CD4-positive, alpha-beta T cell treated with Interleukin-12 subunit alpha and Interleukin-12 subunit beta, for 1 hour (primary cell): ENCODE results near the gene MAT2A.
"Not testable (repeated sequence)": the region's sequence is repeated elsewhere in the genome, so short reads cannot be mapped to it uniquely, and the experiment has no call there.

ENCODE experiments used
- DNase-seq: peaks from one replicate; pipeline ENCODE4 v3.0.0-alpha.2; 2020

MAT2A gene

DNA sequence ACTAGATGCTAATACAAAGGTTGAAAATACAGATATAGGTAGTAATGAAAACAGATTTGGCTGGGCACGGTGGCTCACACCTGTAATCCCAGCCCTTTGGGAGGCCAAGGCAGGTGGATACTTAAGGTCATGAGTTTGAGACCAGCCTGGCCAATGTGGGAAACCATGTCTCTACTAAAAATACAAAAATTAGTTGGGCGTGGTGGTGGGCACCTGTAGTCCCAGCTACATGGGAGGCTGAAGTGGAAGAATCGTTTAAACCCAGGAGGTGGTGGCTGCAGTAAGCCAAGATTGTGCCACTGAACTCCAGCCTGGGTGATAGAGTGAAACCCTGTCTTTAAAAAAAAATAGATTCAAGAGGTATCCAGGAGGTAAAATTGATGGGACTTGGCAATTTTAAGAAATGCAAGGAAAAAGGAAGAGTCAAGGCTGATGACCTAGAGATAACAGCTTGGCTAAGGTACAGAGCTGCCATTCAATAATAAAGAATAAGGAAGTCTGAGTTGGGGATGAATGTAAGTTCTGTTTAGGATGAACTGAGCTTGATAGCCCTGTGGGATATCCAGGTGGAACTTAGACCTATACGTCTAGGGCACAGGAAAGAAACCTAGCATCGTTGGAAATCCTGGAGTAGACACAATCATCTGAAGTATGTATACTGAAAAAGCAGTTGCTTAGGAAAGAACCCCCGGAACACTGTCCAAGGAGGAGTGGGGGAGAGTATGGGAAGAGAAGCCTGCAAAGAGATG lies 9.1 kb downstream of the MAT2A start:
- DNase-seq = no peak

DNA sequence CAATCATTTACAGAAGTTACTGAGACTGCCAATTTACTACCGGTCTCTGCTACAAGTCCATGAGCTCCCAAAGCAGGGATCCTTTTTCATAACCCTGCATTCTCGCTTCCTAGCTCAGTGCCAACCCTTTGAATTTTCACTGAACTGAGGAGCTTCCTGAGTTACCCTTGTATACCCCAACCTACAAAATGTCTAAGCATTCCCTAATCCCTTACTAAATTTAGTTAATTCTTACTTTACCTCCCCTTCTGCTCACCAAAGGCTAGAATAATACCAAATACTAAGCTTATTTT lies 9.6 kb downstream of the MAT2A start:
- DNase-seq = no peak

DNA sequence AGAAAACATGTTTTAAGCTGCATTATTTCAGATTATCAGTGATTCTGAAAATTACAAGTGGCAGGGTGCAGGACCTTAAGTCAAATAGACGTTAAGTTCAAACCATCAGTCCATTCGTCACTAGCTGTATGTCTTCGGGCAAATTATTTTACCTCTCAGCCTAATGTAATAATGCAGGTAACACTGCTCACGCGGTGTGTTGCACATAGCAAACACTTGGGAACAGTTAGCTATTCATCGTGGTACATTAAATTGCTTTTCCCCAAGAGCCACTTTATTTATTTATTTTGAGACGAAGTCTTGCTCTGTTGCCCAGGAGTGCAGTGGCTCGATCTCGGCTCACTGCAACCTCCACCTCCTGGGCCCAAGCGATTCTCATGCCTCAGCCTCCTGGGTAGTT lies 10.1 kb downstream of the MAT2A start:
- no peak for DNase-seq

DNA sequence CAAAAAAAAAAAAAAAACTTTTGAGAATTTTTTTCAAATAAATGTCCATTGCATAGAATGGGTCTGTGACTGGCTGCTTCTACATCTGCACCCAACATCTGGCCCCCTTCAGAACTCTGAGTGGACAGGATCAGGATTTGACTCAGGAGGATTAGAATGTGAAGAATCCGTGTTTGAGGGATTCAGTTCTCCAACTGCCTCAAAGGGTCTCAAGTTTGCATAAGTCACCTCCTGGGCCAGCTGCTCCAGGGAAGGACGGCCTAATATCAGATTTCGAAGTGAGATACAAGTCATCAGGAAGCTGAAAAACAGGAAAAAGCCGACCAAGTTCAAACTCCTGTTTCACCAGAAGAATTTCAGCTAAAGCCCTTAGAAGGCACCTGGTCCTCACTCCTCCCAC lies 10.9 kb downstream of the MAT2A start:
- no peak for DNase-seq

DNA sequence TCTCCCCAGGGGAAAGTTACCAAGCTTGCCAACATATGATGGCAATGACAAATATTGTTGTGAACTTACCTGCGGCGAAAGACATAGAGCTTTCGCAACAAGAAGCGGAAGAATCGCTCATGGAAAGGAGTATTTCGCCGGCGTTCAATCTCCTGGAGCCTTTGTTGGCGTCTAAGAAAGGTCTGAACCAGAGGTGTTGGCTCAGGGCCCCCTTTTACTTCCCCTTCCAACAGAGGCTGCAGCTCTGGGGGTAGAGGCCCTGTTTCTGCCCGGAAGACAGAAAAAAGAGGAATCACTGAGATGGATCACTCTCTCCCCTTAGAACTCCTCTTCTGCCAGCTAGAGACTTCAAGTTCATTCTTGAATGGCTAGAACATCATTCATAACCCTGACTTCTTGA lies 11.5 kb downstream of the MAT2A start:
- no peak for DNase-seq

DNA sequence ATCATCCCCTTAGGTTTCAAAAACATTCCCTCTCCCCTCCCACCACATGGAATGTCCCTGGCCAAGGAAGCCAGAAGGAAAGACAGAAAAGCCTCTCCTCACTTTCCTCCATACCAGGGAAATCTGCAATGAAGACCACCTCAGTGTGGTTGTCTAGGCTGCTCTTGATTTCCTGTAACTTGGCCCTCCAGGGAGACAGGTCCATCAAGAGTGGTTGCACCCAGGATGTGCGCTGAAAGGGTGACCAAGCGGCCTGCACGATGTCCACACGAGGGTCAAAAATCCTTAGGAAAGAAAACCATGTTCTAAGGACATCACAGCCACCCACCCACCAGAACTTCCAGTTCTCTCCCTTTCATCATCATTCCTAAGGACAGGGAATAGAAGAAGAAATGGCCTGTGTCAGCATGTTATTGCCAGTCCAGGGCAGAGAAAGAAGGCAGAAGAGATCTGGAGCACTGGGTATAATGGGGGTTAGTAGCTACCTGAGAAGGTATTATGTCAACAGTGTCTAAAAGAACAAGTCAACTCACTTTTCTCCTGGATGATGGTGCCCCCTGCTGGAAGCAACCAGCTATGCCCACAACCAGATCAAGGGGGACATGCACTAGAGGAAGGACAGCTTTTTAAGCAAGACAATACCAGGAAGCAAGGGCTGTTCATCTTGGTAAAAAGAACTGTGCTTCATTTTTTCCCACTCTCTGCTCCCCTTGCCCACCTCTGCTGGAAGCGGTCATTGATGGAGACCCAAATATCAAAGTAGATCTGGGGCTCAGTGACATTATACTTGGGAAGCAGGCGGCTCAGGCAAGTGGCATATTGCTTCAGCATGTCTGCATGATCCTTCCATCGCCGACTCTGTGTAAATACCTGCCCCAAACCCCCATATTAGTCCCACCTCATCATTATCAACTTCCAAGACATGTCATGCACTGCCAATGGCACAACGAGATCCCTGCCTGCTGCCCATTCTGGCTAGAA lies 13.0 kb downstream of the MAT2A start:
- peak; percentile 91 for DNase-seq

DNA sequence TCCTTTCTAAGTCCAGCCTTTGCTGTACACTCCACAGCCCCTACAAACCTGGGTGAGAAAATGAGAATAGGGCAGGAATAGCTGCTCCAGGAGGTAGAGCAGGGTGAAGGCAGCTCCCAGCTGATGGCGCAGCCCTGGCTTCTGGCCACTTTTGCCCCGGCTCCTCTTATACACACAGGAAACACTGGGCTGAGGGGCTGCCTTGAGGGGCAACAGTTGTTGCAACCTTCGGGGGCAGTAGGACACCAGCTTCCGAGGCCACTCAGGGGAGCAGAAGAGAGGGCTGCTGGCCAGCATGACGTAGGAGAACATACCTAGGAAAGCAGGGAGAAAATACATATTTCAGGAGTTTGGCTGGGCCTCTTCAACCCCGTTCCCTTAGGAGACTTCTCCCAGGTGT lies 14.2 kb downstream of the MAT2A start:
- no peak for DNase-seq

DNA sequence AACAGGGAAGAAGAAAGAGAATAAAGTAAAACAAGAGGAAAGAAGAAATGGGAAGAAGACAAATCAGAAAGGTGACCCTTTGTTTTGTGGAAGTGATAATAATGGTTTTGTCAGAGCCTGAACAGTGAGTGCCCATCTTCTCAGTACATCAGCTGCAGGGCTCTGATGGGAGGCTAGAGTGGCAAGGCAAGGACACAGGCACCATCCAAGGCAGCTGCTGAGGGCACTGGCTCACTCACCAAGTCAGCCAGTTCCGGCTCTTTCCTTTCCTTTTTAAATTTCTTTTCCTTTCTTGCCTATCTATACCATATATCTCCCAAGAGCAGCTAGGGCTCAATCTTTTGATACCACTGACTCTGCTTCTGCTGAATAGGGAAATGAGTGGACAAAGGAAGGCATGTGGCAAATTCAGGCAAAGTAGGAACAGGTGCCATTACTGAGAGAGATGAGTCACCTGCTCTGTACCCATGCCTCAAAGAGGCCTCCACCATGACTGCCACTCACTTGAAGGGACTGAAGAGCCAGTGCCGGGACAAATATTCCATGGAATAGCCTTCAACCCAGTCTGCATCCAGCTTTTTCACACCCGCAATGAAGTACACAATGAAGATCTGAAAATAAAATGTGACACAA lies 16.1 kb downstream of the MAT2A start:
- no peak for DNase-seq

DNA sequence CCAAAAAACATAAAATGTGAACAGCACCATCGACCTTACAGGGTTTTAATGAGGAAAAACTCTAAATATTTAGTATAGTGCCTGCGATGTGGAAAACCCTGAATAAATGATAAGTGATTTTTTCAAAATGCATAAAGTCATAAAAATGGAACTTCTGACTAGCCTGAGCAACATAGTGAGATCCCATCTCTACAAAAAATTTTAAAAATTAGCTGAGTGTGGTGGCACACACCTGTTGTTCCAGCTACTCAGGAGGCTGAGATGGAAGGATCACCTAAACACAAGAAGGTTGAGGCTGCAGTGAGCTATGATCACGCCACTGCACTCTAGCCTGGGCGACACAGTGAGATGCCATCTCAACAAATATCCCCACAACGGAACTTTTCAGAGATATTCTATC lies 18.2 kb downstream of the MAT2A start:
- DNase-seq = no peak

DNA sequence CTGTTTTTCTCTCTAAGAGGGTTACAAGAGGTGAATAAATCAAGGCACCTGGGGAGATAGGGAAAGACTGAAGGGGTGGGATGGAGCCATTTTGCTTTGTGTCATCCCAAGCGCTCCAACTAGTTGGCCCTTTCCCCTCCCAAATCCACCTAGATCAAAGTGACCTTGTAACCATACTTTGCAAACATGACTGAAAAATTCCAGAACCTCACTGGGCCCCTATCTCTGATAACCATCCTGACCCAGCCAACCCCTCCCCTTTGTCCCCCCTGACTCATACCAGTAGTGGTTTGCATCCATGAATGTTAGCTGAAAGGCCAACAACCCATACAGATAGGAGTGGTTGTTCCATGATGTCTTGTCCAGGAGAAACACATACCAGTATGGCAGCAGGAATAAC lies 19.2 kb downstream of the MAT2A start:
- no peak for DNase-seq

DNA sequence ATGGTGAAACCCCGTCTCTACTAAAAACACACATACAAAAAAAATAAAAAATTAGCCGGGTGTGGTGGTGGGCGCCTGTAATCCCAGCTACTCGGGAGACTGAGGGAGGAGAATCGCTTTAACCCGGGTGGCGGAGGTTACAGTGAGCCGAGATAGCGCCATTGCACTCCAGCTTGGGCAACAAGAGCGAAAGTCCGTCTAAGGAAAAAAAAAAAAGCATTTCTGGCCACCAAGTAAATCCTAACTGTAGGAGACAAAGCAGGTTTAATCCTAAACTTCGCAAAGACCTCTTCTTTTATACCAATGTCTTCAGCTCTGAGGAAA lies 21.4 kb downstream of the MAT2A start:
- not testable (repeated sequence) for DNase-seq

DNA sequence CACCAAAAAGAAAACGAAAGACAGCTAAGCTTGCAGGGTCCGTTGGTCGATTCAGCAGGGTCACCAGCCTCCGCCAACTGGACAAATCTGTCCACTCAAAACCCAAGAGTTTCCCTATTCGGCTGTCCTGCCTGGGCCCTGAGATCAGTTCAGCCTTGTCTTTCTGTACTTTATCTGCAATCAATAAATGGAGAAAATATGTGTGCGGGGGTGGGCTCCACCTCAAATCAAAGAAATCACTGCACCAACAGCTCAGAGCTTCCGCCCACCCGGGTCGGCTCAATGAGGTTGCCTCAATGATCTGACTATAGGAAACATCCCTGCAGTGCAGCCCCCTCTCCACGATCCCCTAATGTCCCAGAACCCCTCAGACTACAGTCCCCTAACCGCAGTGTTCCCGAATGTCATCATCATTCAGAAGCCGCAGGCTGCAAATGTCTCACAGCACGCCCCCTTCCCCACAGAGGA lies 21.9 kb downstream of the MAT2A start:
- no peak for DNase-seq

DNA sequence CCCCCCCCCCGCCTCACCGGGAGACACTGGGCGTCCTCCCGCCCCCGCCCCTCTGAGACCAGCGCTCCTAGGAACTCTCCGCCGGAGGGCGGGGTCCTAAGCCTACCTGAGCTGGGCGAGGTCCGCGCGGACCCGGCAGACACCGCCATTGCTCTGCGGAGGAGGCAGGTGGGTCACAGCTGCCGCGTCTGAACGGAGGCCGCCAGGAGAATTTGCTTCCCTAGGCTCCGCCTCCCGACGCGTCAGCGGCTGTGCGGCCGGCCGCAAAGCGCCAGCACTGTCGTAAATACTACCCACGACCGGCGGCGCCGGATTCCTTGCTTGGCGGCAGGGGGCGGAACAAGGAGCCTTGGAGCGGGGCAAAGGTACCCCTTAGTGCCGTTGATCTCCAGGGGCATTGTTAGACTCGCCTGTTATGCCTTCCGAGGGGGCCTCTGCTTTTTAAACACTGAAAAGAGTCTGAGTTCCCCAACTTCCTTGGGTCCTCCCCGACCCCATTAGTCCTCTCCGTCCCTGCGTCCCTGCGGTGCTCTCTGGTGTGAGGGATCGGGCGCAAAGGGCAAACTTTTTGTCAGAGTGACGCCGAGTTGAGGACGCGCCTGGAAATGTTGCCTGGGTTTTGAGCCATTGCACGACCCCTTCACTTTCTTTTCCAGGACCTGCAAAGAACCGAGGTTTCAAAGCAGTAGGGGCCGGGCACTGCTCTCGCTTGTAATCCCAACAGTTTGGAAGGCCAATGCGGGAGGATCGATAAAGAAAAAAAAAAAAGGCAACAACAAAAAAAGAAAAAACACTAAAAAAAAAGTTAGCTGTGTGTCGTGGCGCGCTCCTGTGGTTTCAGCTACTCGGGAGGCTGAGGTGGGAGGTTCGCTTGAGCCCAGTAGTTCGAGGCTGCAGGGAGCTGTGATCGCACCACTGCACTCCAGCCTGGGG lies 22.6 kb downstream of the MAT2A start, which contains the start of gene GGCX:
TSS of gene GGCX (minus strand) at position 214 of the 933 bp plus-strand sequence. CDS start at position 149, 65 bp downstream.
- peak; percentile 95 for DNase-seq

DNA sequence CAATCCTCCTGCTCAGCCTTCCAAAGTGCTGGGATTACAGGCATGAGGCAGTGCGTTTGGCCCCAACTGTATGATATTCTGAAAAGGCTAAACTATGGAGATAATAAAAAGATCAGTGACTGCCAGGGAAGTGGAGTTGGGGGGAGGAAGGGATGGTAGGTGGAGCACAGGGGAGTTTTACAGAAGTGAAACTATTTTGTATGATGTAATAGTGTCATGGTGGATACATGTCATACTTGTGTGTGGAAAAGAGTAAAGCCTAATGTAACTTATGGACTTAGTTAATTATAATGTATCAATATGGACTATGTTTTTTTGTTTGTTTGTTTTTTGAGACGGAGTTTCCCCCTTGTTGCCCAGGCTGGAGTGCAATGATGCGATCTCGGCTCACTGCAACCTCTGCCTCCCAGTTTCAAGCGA lies 25.2 kb downstream of the MAT2A start:
- no peak for DNase-seq

DNA sequence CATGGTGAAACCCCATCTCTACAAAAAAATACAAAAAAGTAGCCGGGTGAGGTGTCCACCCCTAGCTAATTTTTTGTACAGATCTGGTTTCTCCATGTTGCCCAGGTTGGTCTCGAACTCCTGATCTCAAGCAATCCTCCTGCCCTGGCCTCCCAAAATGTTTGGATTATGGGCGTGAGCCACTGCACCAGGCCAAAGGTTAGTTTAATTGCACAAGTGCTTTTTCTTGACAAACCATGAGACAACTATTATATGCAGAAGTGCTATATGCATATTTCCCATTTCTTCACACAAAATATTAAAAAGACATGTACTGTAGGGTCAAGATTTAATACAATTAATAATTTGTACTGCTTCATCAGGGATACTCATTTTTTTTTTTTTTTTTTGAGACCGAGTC lies 27.3 kb downstream of the MAT2A start:
- DNase-seq = no peak

DNA sequence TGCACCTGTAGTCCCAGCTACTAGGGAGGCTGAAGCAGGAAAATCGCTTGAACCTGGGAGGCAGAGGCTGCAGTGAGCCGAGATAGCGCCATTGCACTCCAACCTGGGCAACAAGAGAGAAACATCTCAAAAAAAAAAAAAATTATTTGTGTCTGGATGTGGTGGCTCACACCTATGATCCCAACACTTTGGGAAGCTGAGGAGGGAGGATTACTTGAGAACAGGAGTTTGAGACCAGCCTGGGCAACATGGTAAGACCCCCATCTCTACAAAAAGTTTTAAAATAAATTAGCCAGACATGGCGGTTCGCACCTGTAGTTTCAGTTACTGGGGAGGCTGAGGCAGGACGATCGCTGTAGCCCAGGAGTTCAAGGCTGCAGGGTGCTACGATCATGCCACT lies 36.8 kb downstream of the MAT2A start:
- no peak for DNase-seq

DNA sequence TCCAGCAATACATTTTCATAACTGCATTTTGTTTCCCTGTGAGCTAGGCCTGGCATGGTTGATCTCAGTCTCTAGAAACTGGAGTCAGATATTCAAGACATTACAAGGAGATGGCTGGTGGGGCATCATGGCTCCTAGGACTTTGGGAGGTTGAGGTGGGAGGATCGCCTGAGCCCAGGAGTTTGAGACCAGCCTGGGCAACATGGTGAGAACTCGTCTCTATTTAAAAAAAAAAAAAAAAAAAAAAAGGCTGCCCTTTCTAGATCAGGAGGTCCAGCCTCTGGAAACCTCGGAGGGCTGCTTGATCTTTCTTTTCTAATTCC lies 38.1 kb downstream of the MAT2A start:
- DNase-seq = no peak

DNA sequence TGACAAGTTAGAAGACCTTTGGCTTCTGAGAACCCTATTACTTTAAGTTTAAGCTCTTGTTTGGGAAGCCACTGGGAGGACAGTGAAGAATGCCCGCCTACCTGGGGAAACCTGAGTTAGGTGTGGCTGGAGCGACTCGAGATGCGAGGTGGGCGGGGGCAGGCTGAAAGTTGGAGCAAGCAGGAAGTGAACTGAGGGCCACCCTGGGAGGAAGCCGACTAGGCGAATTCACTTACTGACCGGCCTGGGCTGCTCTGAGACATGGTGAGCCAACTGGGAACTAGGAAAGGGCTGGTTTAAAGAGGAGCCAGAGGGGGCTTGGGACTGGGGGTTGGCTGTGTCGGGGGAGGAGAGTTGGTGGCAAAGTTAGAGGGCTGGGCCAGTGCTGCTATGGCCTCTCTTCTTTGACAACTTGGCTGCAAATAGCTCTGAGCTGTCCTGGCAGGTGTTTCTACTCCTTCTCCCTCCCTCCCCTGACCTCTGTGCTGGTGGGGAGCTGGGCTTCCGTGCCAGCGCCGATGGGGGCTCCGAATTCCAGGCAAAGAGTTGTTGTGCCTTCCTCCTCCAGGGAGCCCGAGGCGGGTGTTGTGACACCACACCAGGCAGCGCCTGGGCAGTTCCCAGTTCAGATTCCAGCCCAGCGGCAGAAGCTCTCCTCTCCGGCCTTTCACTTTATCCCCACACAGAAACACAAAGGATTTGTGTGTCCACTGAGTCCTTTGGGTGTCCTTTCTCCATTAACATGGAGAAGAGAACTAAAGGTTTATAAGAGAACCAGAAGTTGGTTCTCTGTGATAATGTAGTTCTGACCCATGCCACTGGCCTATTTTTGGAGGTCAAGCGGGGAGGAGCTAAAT lies 38.6 kb downstream of the MAT2A start, which contains the start of gene VAMP8:
TSS of gene VAMP8 (plus strand) at position 201 of the 857 bp plus-strand sequence. CDS start at position 262, 61 bp downstream.
- peak; percentile 64 for DNase-seq

DNA sequence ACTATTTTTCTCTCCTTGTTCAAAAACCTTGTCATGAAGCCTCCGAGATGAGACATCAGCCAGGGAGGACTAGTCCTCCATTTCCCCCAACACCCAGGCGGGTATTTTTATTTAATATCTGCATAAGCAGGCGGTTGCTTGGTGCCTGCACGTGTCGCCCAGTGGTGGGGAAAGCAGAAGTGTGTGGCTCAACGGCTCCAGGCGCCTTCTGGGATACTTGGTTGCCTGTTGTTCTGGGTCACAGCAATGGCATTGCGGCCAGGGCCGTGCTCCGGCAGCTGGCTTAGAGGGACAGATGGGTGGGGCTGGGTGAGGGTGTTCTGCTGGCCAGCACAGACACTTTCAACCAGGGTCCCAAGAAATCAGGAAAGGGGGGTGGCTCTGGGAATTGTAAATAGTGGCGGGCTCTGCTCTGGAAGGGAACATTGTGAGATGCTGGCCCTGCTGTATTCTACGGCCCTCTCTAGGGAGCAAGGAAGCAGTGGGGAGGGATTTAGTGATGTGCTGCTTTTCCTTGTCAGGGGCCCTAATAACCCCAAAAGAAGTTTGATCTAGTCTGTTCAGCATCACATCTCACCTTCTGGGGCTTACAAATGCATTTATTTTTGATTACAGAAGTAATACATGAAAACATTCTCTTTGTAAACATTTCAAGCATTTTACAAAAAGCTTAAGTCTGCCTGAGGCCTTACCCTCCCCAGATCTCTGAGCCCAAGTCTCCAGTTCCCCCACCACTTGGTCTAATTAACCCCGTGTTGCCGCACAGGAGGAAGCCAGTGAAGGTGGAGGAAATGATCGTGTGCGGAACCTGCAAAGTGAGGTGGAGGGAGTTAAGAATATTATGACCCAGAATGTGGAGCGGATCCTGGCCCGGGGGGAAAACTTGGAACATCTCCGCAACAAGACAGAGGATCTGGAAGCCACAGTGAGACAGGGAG lies 39.5 kb downstream of the MAT2A start:
- peak; percentile 18 for DNase-seq

DNA sequence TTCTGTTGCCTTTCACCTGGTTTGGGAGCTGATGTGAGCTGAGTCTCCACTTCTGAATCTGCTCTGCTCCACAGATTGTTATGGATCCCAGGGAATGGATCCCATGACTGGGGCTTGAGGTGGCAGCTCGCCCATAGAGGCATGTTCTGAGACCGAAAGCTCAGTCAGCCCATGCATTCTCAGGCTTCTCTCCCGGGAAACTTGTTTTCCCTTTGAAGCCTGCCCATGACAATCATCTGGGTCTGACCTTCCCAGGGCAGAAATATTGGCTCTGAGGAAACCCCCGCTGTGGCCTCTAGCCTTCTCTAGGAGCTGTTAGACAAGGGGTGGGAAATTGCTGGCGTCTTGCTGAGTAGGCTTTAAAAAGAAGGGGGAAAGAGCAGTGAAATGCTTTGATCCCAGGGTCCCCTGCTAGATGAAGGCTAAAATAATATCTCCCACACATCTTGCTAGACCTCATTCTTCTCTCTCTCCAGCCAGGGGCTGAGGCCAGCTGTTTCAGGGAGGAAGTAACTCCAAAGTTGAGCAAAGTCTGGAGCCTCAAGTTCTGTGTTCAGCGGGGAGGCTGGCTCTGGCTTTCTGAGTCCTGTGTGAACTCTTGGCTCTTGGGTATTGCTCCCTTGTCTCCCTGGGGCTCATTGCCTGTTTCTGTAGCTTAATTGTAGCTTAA lies 40.4 kb downstream of the MAT2A start:
- no peak for DNase-seq
